Stimulated activated CD4-positive, alpha-beta T cell treated with anti-CD3 and anti-CD28 coated beads, TNF-alpha, amount 100 ng/mL, for 48 hours (primary cell): ENCODE measurements around the gene BTBD17.
A peak's percentile ranks its signal among the peaks of the same experiment; 100 is the strongest.

Experiments used
- DNase-seq, 3 donors: peaks; one replicate each; pipeline ENCODE4 v3.0.0-alpha.2; 2020; ENCODE audit warnings: low read depth in 3 of 3

The BTBD17 gene

DNA sequence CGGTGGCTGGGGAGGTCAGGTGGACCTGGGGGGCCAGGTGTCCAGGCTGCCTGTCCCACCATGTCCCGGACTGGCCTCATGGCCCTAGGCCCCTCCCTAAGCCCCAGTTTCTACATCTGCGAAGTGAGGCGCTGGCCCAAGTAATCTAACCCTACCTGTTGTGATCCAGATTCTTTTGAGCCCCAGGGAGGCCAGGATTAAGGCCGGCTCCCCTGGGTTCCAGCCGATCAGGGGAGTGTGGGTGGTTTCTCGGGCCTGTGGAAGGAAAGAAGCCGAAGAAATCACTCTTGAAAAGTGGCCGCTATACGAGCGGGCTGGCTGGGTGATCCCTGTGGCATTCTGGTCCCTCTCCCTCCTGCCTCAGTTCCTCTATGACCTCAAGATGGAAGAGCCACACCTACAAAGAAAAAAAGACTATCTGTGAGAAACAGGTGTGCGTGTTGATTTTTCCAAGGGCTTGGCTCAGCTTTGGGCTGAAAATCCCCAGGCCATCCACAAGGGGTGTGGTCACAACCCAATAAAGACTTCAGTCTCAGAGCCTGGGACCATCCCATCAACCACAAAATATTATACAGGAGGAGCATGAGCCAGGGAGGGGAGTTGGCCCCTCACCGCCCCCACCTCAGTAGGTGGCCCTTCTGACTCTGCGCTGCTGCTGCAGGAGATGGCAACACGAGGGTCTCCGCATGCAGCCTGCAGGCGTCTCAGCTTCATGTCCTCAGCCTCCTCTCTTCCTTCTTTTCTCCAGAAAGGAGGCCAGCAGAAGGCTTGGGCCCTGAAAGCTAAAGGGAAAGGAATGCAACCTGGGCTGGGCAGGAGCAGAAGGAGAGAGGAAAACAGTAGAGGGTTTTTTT, 25.9 kb upstream of the BTBD17 start:
- no peak for DNase-seq

- no peak for DNase-seq
Observed at GRCh38 chr17:74386386-74386785, 24.7 kb upstream of the BTBD17 start.

DNA sequence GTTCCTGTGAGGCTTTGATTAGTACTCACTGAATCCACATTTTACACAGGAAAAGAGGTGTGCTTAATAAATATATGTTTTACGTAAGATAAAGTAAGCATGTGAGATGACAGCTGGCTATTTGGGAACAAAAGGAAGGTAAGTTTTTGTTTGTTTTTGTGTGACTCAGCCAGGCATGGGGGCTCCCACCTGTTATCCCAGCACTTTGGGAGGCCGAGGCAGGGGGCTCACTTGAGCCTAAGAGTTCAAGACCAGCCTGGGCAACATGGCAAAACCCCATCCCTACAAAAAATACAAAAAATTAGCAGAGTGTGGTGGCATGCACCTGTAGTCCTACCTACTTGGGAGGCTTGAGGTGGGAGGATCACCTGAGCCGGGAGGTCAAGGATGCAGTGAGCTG, 23.5 kb upstream of the BTBD17 start:
- no peak for DNase-seq

DNA sequence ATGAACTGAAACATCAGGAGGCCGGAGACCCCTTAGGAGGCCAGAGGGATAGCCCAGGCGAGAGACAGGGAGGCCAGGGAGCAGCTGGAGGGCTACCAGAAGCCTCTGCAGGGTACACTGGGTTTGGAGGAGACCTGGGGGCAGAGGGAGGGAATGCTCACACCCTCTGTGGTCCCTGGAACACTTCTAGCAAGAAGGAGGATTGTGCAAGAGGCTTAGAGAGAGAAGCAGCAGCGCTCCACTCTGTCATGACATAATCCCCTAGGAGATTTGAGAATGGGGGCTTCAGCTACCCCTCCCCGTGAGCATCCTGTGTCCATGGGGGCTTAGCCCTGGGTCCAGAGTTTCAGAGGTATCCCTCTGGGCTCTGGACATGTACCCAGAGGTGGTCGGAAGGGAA, 21.5 kb upstream of the BTBD17 start:
- DNase-seq: no peak

GRCh38 chr17:74380959-74381808, 19.5 kb upstream of the BTBD17 start:
- no peak for DNase-seq

DNA sequence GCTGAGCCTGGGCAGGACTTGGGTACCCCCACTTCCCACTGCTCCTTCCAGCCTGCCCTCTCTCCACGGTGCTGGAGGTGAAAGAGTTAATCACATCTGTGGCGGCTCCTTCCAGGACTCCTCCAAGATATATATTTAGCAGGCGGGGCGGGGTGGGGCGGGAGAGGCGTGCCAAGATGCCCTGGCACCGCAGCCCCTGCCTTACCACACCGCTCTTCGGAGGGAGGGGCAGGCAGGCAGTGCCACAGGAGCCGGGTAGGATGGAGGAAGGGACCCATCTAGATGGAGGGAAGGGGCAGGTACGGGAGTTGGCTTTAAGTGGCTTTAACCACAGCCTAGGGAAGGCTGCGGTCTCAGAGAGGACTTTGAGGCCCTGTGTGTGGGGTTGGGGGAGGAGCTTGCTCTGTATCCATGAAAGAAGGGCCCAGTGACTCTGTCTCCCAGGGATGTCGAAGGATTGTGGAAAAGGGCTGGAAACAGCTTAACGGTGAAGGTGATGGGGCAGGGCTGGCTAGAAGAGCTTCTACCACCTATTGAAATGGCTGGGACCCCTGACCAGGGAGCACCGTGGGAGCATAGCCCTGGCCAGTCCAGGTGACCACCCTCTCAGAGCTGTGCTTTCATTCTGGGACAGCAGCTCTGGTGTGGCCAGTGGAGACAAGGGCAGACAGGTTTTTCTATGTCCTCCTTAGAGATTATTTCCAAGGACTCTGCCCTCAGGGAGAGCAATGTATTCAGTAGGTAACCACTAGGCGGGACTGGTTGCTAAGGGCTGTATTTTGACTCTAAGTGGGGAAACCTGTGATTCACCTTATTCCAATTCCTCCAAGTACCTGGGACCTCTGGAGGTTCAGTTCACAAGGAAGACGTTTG, 18.7 kb upstream of the BTBD17 start:
- DNase-seq: no peak

DNA sequence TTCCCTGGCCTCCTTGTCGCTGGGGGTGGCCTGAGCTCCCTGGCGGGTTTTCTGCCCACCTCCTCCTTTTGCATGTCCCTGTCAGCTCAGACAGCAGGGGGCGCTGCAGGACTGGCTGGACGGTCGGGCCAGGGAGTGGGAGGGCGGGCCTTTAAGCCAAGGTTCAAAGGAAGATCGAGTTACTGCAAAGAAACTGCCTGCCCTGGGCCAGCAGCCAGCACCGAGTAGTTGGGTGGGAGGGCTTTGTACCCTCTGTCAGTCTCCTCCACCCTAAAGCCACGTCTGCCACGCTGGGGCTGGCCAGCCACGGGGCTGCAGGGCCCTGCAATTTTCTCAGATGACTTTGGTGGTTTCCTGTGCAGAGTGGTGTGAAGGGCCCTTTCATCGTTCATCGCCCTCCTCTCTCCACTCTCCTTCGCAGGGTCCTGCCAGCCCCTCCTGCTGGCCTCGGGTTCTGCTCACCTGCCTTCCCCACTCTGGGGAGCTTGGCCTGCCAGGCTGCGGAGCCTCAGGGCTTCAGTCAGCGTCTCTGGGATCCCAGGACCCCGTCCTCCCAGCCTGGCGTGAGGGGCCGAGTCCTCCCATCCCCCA, 17.9 kb upstream of the BTBD17 start:
- DNase-seq: peak; percentile 82 to 96 (median 93)

DNA sequence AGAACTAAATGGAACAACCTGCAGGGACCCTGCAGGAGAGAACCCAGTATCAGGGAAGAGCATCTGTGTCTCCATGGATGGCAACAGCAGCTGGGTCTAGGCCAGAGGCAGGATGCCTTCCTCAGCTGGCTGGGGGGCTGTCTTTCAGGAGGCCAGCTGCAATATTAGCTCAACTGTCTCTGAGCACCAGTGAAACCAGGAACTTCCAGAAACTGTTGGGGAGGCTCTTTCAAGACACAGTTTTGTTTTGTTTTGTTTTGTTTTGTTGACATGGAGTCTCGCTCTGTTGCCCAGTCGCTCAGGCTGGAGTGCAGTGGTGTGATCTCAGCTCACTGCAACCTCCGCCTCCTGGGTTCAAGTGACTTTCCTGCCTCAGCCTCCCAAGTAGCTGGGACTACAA, 13.2 kb upstream of the BTBD17 start:
- DNase-seq: no peak

DNA sequence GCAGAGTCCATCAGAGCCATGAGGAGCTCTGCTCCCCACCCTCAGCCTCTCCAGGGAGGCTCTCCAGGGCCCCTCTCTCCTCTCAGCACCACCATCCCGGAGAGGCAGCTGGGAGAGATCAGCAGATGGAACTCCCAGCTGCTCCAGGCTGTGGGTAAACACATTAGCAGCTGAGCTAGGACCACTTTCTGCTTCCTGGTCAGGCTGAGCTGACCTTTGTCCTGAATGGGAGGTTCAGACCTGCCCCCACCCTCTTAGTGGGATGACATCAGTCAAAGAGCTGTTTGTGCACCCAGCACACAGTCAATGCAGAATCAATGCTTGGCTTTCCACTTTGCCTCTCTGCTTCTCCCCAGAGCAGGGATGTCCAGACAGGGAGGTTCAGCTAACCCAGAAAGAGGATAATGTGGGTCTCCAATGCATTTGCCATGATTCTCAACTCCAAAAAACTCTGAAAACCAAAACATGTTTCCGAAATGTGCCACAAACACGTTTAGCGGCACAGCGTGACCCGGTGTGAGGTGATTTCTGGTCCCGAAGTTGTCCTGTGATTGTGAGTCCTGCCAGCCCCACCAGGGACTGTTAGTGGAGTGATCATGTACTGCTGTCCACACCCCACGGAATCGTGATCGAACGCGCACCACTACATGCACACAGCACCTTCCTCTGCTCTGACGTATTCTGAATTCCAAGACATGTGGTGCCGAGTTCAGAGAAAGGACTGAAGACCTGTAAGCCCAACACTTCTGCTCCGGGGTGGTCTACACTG, 12.4 kb upstream of the BTBD17 start:
- no peak for DNase-seq

- DNase-seq: no peak
Observed at GRCh38 chr17:74372426-74372825, 10.8 kb upstream of the BTBD17 start.

GRCh38 chr17:74371653-74372147, 10.0 kb upstream of the BTBD17 start:
- no peak for DNase-seq

DNA sequence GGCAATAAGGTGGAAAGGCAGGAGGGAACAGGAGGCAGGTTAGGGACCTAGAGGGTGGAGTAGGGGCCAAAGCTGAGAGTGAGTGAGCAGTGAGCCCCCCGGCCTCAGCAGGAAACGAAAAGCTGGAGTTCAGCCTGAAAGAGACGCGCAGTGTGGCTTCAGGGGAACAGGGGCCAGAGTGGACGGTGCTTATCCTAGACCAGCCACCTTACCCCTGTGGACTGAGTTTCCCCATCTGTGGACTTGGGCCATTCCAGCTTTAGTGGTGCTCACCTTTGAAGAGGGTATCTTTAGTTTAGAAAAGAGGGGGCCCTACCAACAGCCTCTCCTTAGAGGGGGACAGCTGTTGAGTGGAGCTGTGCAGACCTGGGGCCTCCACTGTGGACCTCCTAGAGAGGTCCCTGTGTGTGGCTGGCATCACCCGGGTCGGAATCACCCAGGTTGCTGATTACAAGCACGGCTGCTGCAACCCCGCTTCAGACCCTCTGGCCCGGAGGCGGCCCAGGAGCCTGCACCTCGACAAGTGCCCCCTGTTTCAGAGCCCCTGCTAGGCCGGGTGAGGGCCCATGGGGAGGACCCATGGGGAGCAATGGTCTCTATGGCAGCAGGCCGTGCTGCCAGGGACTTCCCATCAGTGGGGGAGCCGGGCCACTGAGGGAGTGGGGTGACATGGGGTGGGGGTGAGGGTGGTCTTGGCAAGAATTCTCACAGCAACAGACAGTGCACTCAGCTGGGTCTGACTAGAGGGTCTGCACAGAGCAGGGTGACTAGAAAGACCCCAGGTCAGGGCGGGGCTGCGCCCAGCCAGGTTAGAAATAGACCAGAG, 8.2 kb upstream of the BTBD17 start:
- DNase-seq: no peak

GRCh38 chr17:74369221-74369620, 7.6 kb upstream of the BTBD17 start:
- peak; percentile 15 to 59 (median 32) for DNase-seq

DNA sequence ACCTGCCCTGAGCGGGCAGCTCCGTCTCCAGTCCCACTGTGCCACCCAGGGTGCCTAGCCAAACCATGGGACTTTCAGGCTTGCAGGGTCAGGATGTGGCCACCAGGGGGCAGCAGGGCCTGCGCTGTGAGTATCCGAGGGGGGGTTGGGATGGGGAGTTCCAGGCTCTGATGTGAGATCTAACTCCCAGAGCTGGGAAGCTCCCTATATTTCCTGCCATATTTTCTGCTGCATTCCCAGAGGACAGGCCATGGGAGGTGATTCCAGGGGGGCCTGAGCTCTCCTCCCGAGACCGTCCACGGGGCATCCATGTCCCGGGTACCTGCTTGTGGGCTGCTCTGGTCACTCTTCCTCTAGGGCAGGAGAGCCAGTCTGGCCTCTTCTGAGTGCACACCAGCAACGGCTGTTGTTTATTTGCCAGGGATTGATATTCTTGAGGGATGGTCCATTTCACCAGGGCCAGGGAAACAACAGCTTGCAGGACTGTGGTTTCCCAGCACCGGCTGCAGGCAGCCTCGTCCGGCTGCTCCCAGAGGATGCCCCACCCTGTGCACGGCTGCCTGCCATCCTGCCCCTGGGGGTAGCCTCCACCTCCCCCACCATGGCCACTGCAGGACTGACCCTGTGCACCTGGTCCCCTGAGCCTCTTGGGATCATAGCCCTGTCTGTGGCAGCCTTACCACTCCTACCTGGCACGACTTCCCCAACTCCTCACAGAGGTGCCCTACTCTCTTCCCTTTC, 6.8 kb upstream of the BTBD17 start:
- DNase-seq: peak; percentile 42 to 66 (median 61)

DNA sequence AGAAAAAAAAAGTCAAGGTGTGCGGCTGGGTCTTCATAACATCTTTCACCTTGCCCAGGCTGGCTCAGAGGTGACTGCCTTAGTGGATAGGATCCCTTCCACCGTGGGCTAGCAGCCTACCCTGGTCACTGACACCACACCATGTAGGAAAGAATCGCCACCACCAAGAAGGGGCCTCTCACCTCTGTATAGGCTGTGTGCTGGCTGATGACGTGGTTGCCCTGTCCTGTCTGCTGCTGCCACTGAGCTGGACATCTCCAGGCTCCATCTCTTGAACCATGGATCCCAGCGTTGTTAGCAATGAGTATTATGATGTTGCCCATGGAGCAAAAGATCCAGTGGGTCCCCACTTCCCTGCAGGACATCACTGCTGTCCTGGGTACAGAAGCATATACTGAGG, 5.5 kb upstream of the BTBD17 start, which contains the start of gene GPR142:
Gene GPR142 (plus strand): TSS at position 301 of the 400 bp plus-strand sequence. CDS start 2,035 bp downstream, outside the sequence.
- no peak for DNase-seq

DNA sequence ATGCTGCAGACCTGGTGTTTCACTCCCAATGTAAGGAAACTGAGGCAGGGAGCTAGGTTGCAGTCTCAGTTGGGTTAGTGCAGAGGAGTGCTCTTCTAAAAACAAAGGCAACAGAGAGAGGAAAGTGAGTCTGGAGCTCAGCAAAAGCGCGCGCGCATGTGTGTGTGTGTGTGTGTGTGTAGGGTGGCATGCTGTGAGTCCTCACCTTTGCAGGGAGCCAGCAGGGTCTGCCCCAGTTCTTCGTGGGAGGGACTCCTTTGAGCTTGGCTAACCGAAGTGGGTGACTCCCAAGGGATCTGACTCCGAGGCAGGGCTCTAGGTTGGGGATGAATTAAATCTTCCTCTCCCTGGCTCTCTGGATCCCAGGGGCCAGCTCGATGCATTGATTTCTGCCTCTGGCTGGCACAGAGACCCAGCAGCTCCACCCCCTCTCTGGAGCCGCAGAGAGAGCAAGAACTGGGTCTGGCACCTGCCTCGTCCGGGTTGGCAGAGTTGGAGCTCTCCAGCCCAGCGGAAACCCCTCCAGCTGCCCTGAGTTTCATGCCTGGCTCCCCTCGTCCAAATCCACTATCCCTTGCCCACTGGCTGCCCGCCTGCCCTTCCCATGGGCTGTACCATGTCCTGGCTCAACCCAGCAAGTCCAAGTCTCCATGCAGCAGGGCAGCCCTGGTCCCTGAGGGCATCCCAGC, 1.3 kb upstream of the BTBD17 start:
- no peak for DNase-seq

DNA sequence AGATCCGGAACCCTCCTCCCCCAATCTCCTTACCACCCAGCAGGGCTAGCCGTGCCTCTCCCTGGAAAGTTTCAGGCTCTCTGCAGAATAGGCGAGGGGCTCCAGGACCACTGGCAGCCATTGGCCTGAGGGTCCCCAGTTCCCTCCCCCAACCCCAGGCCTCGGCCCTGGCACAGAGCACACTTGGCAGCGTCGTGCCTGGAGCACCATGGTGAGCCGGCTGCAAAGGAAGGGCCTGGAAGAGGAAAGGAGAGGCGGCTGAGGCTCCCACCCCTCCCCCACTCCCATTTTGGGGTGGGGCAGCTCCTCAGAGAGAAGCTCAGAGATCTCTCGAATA, 369 bp upstream of the BTBD17 start:
- DNase-seq: no peak

DNA sequence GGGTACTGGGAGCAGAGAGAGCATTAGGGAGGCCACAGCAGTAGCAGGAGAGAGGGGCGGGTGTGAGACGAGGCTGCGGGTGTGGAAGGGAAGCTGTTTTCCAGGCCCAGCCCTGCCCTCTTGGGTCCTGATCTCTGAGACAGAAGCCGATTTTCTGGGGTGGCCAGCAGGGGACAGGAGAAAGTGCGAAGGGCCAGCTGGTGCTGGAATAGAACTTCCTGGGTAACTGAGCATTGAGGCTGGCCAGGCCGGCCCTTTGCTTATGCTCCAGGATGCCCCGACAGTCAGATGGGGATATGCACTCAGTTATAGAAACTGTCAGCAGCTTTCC, 804 bp downstream of the BTBD17 start:
- DNase-seq: no peak

DNA sequence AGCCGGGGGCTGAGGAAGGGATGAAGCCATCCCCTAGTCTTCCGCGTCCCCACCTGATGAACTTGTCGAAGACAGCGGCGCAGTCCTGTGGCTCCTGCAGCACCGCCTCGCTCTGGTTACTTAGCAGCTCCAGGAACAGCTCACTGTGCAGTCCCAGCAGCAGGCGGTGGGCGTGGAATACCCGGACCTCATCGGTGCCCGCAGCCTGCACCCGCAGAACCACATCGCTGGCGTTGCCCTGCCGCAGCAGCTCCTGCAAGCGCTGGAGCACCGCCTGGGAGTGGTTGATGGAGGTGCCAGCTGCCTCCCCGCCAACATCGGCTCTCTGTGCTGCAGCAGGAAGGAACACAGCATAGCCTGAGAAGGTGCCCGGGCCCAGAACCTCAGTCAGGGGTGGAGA, 1.8 kb downstream of the BTBD17 start:
- DNase-seq: no peak
